Body of pancreas (tissue), 4 donors: ENCODE results near the gene DCBLD1. TPM values are rescaled to one million over a fixed set of nuclear protein-coding genes. Genes with fewer than 3 reads are reported as not detected.

Experiments
- ATAC-seq: fragments of 150-250 bp; one replicate; pipeline ENCODE4 v1.9.1; 2016
- DNase-seq, 4 donors: peaks; one replicate each; pipeline ENCODE4 v3.0.0-alpha.2; 2019
- H3K27ac ChIP-seq, 4 donors: fragments of 200-600 bp; sonication (generic); 1 replicate in 3 of 4; 2 replicates in 1 of 4; pipeline versions ENCODE4 v1.5.1 to v1.6.1; 2016 to 2019; ENCODE audit warnings: mild to moderate bottlenecking in 1 of 4, mixed read lengths in 1 of 4, moderate library complexity in 1 of 4
- H3K27me3 ChIP-seq, 2 donors: fragments of 200-600 bp; sonication (generic); one replicate each; pipeline ENCODE4 v1.6.0; 2016; ENCODE audit warnings: mild to moderate bottlenecking in 1 of 2
- H3K36me3 ChIP-seq, 2 donors: fragments of 200-600 bp; sonication (generic); replicated peaks in 1 of 2; 2 replicates each; pipeline ENCODE4 v1.5.1; 2016; ENCODE audit warnings: low read depth in 2 of 2; ENCODE audit not compliant: insufficient read depth in 1 of 2
- H3K4me1 ChIP-seq: fragments of 200-600 bp; sonication (generic); one replicate; pipeline ENCODE4 v1.6.0; 2016
- H3K4me3 ChIP-seq, 2 donors: fragments of 200-600 bp; sonication (generic); 1 replicate in 1 of 2; 2 replicates in 1 of 2; pipeline ENCODE4 v1.5.1; 2016 to 2019
- H3K9me3 ChIP-seq, 3 donors: fragments of 200-600 bp; sonication (generic); 1 replicate in 2 of 3; 2 replicates in 1 of 3; pipeline ENCODE4 v1.5.1; 2016
- CTCF ChIP-seq, 7 experiments: fragments of 450-650 bp in 4 of 7; fragments of 200-600 bp in 3 of 7; sonication (generic) in 3 of 7; IDR thresholded peaks; one replicate each; pipeline ENCODE4 v1.5.1; 2016 to 2019; ENCODE audit warnings: antibody characterized with exemption in 7 of 7
- POLR2A ChIP-seq, 3 donors: fragments of 450-650 bp; IDR thresholded peaks; one replicate each; pipeline ENCODE4 v1.6.1; 2016; ENCODE audit warnings: antibody characterized with exemption in 3 of 3, mild to moderate bottlenecking in 2 of 3
- WGBS, 2 donors: methylation state at CpG; one replicate each; pipeline ENCODE4 v1.1.5; 2017; 5-methylcytosine and 5-hydroxymethylcytosine counted together
- intact Hi-C: fragments of 100-400 bp; cut with DNase I; formaldehyde crosslinking; loops from one replicate; pipeline ENCODE4 v1.15.1; 2023
- total RNA-seq, 2 donors: library from RNA; depleted of rRNA; stranded (reverse); fragments of >200 nt; gene quantifications; one replicate each; pipeline ENCODE4 v1.1.0, GENCODE V29; 2016

DCBLD1 gene
- total RNA-seq, 2 donors from 2014 or later, result 10.6 to 11.5 TPM

DNA sequence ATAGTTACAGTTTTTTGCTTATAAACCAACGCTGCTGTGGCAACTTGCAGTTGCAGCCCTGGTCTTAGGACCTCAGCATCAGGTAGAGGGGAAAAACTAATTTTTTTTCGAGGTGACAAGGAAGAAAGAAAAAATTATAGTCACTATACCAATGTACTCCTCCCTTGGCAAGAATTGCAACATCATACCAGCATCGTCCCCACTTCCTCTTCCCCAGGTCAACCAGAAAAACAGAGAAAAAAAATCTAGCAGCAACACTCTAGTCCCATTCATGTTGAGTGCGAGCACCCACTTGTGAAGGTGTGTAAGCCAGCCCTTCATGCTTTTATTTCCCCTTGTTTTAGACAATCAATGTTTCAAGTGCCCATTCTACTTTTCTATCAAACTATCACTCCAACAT is 13.1 kb upstream of the DCBLD1 start:
- WGBS, 2 donors, result 48 to 69% methylated on average over 4 of the region's 4 CpGs
- Histone ChIP-seq H3K4me3 (no peak overlapping the region), H3K9me3 (no peaks in the 10 kb centered on the region), H3K4me1 (no peaks in the 10 kb centered on the region), H3K27ac (no peak overlapping the region), H3K36me3 (no peaks in the 10 kb centered on the region), H3K27me3 (no peaks in the 10 kb centered on the region)
- DNase-seq, result no peak
- TF ChIP-seq CTCF (IDR thresholded peaks at IDR 0.05) (no peak), POLR2A (IDR thresholded peaks at IDR 0.05) (no peak)
- intact Hi-C loops, result no loop called here
- ATAC-seq, result no peak

DNA sequence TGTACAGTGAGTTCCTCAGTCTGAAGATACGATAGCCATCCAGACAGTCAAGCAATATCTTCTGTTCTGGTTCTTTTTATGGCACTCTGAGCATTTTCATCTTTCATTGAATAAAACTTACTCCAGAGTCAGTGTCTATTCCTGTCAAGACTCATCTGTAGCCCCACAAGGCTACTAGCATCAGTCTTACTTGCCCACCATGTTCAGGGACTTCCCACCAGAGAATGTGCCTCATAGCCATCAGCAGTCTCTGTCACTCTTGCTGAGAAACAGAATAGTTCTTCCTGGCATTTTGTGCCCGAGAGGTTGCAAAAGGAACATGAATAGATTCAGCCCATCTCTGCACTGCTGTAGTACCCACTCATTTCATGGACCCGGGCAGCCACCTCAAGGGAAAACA is 12.7 kb upstream of the DCBLD1 start:
- Histone ChIP-seq H3K36me3 (no peaks in the 10 kb centered on the region), H3K4me3 (no peak overlapping the region), H3K4me1 (no peaks in the 10 kb centered on the region), H3K27ac (no peak overlapping the region), H3K27me3 (no peaks in the 10 kb centered on the region), H3K9me3 (no peaks in the 10 kb centered on the region)
- no peak for DNase-seq
- no peak for ATAC-seq
- 69 to 77% methylated on average over 3 of the region's 3 CpGs for WGBS, 2 donors
- TF ChIP-seq POLR2A (IDR thresholded peaks at IDR 0.05), result no peak
- TF ChIP-seq CTCF (IDR thresholded peaks at IDR 0.05), result no peak
- intact Hi-C loops, result no loop called here

GRCh38 chr6:117472667-117473066 is 9.8 kb upstream of the DCBLD1 start:
- TF ChIP-seq CTCF (IDR thresholded peaks at IDR 0.05) (no peak), POLR2A (IDR thresholded peaks at IDR 0.05) (no peak)
- ATAC-seq (no peak), DNase-seq (no peak)
- no peaks in the 10 kb centered on the region for H3K27me3 ChIP-seq
- 87 to 90% methylated on average over 3 of the region's 3 CpGs for WGBS, 2 donors
- H3K4me1 ChIP-seq, result no peaks in the 10 kb centered on the region
- H3K4me3 ChIP-seq, result no peak overlapping the region
- intact Hi-C loops, result no loop called here
- H3K27ac ChIP-seq, result no peak overlapping the region
- no peaks in the 10 kb centered on the region for H3K9me3 ChIP-seq
- H3K36me3 ChIP-seq, result no peaks in the 10 kb centered on the region

GRCh38 chr6:117473401-117473800 is 9.1 kb upstream of the DCBLD1 start:
- intact Hi-C loops, result no loop called here
- 76 to 89% methylated on average over 1 of the region's 1 CpG for WGBS, 2 donors

More at GRCh38 chr6:117473401-117473800, 9.1 kb upstream of the DCBLD1 start:
- no peak overlapping the region for H3K4me3 ChIP-seq
- no peak for TF ChIP-seq CTCF (IDR thresholded peaks at IDR 0.05)
- H3K4me1 ChIP-seq, result no peaks in the 10 kb centered on the region
- no peaks in the 10 kb centered on the region for H3K36me3 ChIP-seq
- H3K27me3 ChIP-seq, result no peaks in the 10 kb centered on the region
- ATAC-seq, result no peak
- no peaks in the 10 kb centered on the region for H3K9me3 ChIP-seq
- DNase-seq, result no peak
- H3K27ac ChIP-seq, result no peak overlapping the region
